IMR-90 (cell line): ENCODE results near the gene RAP1GAP. TPM values are rescaled to one million over a fixed set of nuclear protein-coding genes. Genes with fewer than 3 reads are reported as not detected.

Experiments used
- ATAC-seq: fragments of 200-7000 bp; cut with Tn5 transposase; 2 replicates; pipeline ENCODE4 v1.9.1; 2020; ENCODE audit warnings: low read depth, mild to moderate bottlenecking, moderate library complexity
- BruUV-seq: library from RNA; stranded (reverse); fragments of 400-500 nt; replicated peaks from 2 replicates; lab custom pipeline; 2021; lab: Mats Ljungman, UMichigan
- CTCF ChIA-PET: fragments of 300-600 bp; formaldehyde crosslinking; extraction: SDS; loops from one replicate; lab custom pipeline; 2021; ENCODE audit warnings: antibody characterized with exemption; lab: Yijun Ruan, JAX
- POLR2A ChIA-PET: fragments of 300-600 bp; sonication (Branson Sonifier 250); formaldehyde crosslinking; loops from one replicate; lab custom pipeline; 2022; ENCODE audit warnings: antibody characterized with exemption; ENCODE audit not compliant: unreplicated experiment; lab: Charles Lee
- DNase-seq: peaks from one replicate; pipeline ENCODE4 v3.0.0; 2013
- H2AFZ ChIP-seq: replicated peaks from 2 replicates; pipeline ENCODE3; 2013; ENCODE audit warnings: low read length, mild to moderate bottlenecking; ENCODE audit not compliant: poor library complexity
- H2AK5ac ChIP-seq: 2 replicates; pipeline ENCODE4 v1.6.1; 2013; ENCODE audit warnings: low read depth, low read length, inconsistent platforms
- H2AK9ac ChIP-seq: replicated peaks from 2 replicates; pipeline ENCODE3; 2013; ENCODE audit warnings: mild to moderate bottlenecking, low read depth, low read length, moderate library complexity; ENCODE audit not compliant: poor library complexity
- H2BK120ac ChIP-seq: 2 replicates; pipeline ENCODE4 v1.6.1; 2013; ENCODE audit warnings: low read depth, low read length, inconsistent platforms
- H2BK15ac ChIP-seq: 3 replicates; pipeline ENCODE4 v1.6.1; 2013; ENCODE audit warnings: low read depth, low read length, inconsistent platforms
- H2BK20ac ChIP-seq: 2 replicates; pipeline ENCODE4 v1.6.1; 2013; ENCODE audit warnings: low read depth, mild to moderate bottlenecking, inconsistent platforms, low read length, moderate library complexity
- H2BK5ac ChIP-seq: 2 replicates; pipeline ENCODE4 v1.6.1; 2013; ENCODE audit warnings: mild to moderate bottlenecking, low read depth, low read length, inconsistent platforms; ENCODE audit not compliant: poor library complexity, severe bottlenecking
- H3K14ac ChIP-seq: replicated peaks from 2 replicates; pipeline ENCODE4 v1.6.1; 2013; ENCODE audit warnings: low read depth, low read length, inconsistent platforms
- H3K18ac ChIP-seq: 2 replicates; pipeline ENCODE4 v1.6.1; 2013; ENCODE audit warnings: low read depth, low read length, control low read depth
- H3K23ac ChIP-seq: 2 replicates; pipeline ENCODE4 v1.6.1; 2013; ENCODE audit warnings: low read depth, low read length, inconsistent platforms
- H3K27ac ChIP-seq: 2 replicates; pipeline ENCODE4 v1.5.1; 2013; ENCODE audit warnings: mild to moderate bottlenecking, control low read depth, low read length; ENCODE audit not compliant: insufficient read depth
- H3K27me3 ChIP-seq: 2 replicates; pipeline ENCODE4 v1.6.1; 2013; ENCODE audit warnings: low read length; ENCODE audit not compliant: control insufficient read depth, insufficient read depth
- H3K36me3 ChIP-seq: 2 replicates; pipeline ENCODE4 v1.6.1; 2013; ENCODE audit warnings: low read length, mixed read lengths; ENCODE audit not compliant: control insufficient read depth, insufficient read depth
- H3K4ac ChIP-seq: 2 replicates; pipeline ENCODE4 v1.6.1; 2013; ENCODE audit warnings: low read depth, low read length, inconsistent platforms
- H3K4me1 ChIP-seq: 2 replicates; pipeline ENCODE4 v1.6.1; 2013; ENCODE audit warnings: low read length, mixed read lengths; ENCODE audit not compliant: control insufficient read depth, insufficient read depth
- H3K4me2 ChIP-seq: 2 replicates; pipeline ENCODE4 v1.6.1; 2013; ENCODE audit warnings: low read depth, mild to moderate bottlenecking, control low read depth, low read length, moderate library complexity
- H3K4me3 ChIP-seq: 2 replicates; pipeline ENCODE4 v1.5.1; 2013; ENCODE audit warnings: low read depth, mild to moderate bottlenecking, control low read depth, low read length, moderate library complexity; ENCODE audit not compliant: insufficient read depth
- H3K56ac ChIP-seq: 2 replicates; pipeline ENCODE4 v1.6.1; 2013; ENCODE audit warnings: low read length, inconsistent platforms; ENCODE audit not compliant: insufficient read depth; ENCODE audit errors: extremely low read depth
- H3K79me1 ChIP-seq, 2 experiments: 2 replicates each; pipeline ENCODE4 v1.6.1; 2013; ENCODE audit warnings: low read length in 2 of 2, inconsistent platforms in 1 of 2, low read depth in 1 of 2
- H3K9ac ChIP-seq: 2 replicates; pipeline ENCODE4 v1.6.1; 2013; ENCODE audit warnings: low read depth, low read length, control low read depth
- H3K9me1 ChIP-seq: 2 replicates; pipeline ENCODE4 v1.6.1; 2013; ENCODE audit warnings: low read length, inconsistent platforms; ENCODE audit not compliant: insufficient read depth
- H3K9me3 ChIP-seq: 2 replicates; pipeline ENCODE4 v1.6.1; 2013; ENCODE audit warnings: low read length; ENCODE audit not compliant: control insufficient read depth, insufficient read depth
- H4K20me1 ChIP-seq: 2 replicates; pipeline ENCODE4 v1.6.1; 2013; ENCODE audit warnings: low read length, inconsistent platforms; ENCODE audit not compliant: insufficient read depth
- H4K5ac ChIP-seq: 2 replicates; pipeline ENCODE4 v1.6.1; 2013; ENCODE audit warnings: mild to moderate bottlenecking, low read depth, low read length, control low read depth
- H4K8ac ChIP-seq, 2 experiments: 2 replicates each; pipeline ENCODE4 v1.6.1; 2013; ENCODE audit warnings: low read depth in 2 of 2, low read length in 2 of 2, control low read depth in 1 of 2, inconsistent platforms in 1 of 2
- H4K91ac ChIP-seq: 2 replicates; pipeline ENCODE4 v1.6.1; 2013; ENCODE audit warnings: low read depth, low read length, inconsistent platforms; ENCODE audit not compliant: insufficient read depth
- BHLHE40 ChIP-seq: fragments of 150-350 bp; IDR thresholded peaks from 2 replicates; pipeline ENCODE4 v1.6.1; 2016; ENCODE audit warnings: mild to moderate bottlenecking, low read depth, low read length
- CEBPB ChIP-seq: IDR thresholded peaks from 2 replicates; pipeline ENCODE4 v1.6.1; 2012; ENCODE audit warnings: low read depth, low read length, improper control_type of control experiment
- FOS ChIP-seq: fragments of 150-350 bp; IDR thresholded peaks from 2 replicates; pipeline ENCODE4 v1.6.1; 2016; ENCODE audit warnings: low read depth, low read length
- MAFK ChIP-seq: IDR thresholded peaks from 2 replicates; pipeline ENCODE4 v1.6.1; 2012; ENCODE audit warnings: low read depth, low read length, improper control_type of control experiment
- MAZ ChIP-seq: IDR thresholded peaks from 2 replicates; pipeline ENCODE4 v1.6.1; 2012; ENCODE audit warnings: low read depth, mild to moderate bottlenecking, low read length, improper control_type of control experiment, moderate library complexity, borderline replicate concordance
- MXI1 ChIP-seq: IDR thresholded peaks from 2 replicates; pipeline ENCODE4 v1.6.1; 2012; ENCODE audit warnings: low read depth, mild to moderate bottlenecking, low read length, moderate library complexity, borderline replicate concordance
- NFE2L2 ChIP-seq: fragments of 150-350 bp; IDR thresholded peaks from 2 replicates; pipeline ENCODE4 v1.6.1; 2016; ENCODE audit warnings: low read depth, mild to moderate bottlenecking, low read length
- POLR2A ChIP-seq: IDR thresholded peaks from 2 replicates; pipeline ENCODE4 v1.6.1; 2012; ENCODE audit warnings: mild to moderate bottlenecking, low read depth, low read length
- RAD21 ChIP-seq: IDR thresholded peaks from 2 replicates; pipeline ENCODE4 v1.6.1; 2012; ENCODE audit warnings: low read length, improper control_type of control experiment
- RCOR1 ChIP-seq: IDR thresholded peaks from 2 replicates; pipeline ENCODE4 v1.6.1; 2012; ENCODE audit warnings: mild to moderate bottlenecking, low read length, improper control_type of control experiment; ENCODE audit not compliant: insufficient replicate concordance
- RFX5 ChIP-seq: IDR thresholded peaks from 2 replicates; pipeline ENCODE4 v1.8.0; 2012; ENCODE audit warnings: low read depth, mild to moderate bottlenecking, low read length, moderate library complexity
- SMC3 ChIP-seq: fragments of 150-350 bp; IDR thresholded peaks from 2 replicates; pipeline ENCODE4 v1.6.1; 2016; ENCODE audit warnings: low read depth, mild to moderate bottlenecking, antibody characterized with exemption, low read length, moderate library complexity
- WGBS, 2 experiments: methylation state at CpG; one replicate each; pipeline versions ENCODE4 v1.1.5 to v1.1.7; 2013; ENCODE audit warnings: missing lambda C conversion rate in 2 of 2; ENCODE audit not compliant: insufficient read length in 1 of 2; ENCODE audit errors: extremely low coverage in 2 of 2; 5-methylcytosine and 5-hydroxymethylcytosine counted together
- dilution Hi-C: fragments of 300-500 bp; cut with HindIII; formaldehyde crosslinking; loops from one replicate; pipeline ENCODE4 v1.14.3; 2018; ENCODE audit warnings: low sequenced_read_pairs; ENCODE audit not compliant: unreplicated experiment
- in situ Hi-C: fragments of 300-500 bp; cut with MboI; formaldehyde crosslinking; loops from 3 replicates; pipeline ENCODE4 v1.14.3; 2019; ENCODE audit warnings: low sequenced_read_pairs, inconsistent platforms, mixed read lengths
- intact Hi-C: fragments of 100-400 bp; cut with micrococcal nuclease; formaldehyde crosslinking; loops from 2 replicates; pipeline ENCODE4 v1.10.0; 2022
- polyA plus RNA-seq, 3 experiments: library from polyadenylated mRNA; depleted of rRNA; stranded (reverse); fragments of >200 nt; gene quantifications; 2 replicates each; pipeline ENCODE4 v1.2.3, GENCODE V29; 2012; ENCODE audit warnings: low replicate concordance in 1 of 3
- total RNA-seq: library from RNA; depleted of rRNA; stranded (reverse); fragments of >200 nt; gene quantifications from 2 replicates; pipeline ENCODE4 v1.2.3, GENCODE V29; 2012
- TF ChIP-seq, protein P1 (sequence below): fragments of 150-350 bp; IDR thresholded peaks from 2 replicates; pipeline ENCODE4 v1.6.1; 2017; ENCODE audit warnings: mild to moderate bottlenecking, antibody characterized with exemption, low read length, low read depth
- TF ChIP-seq, protein P2 (sequence below): fragments of 150-350 bp; IDR thresholded peaks from 2 replicates; pipeline ENCODE4 v1.6.1; 2016; ENCODE audit warnings: low read depth, mild to moderate bottlenecking, low read length, moderate library complexity, borderline replicate concordance
- TF ChIP-seq, protein P3 (sequence below): conservative IDR thresholded peaks from 2 replicates; pipeline ENCODE4 v1.5.1; 2012; ENCODE audit warnings: mild to moderate bottlenecking, low read depth, low read length, improper control_type of control experiment

Gene RAP1GAP
- total and polyA plus RNA-seq, 2 of the 4 experiments (the other 2 are of a cell fraction): under 0.01 to 0.10 TPM

DNA sequence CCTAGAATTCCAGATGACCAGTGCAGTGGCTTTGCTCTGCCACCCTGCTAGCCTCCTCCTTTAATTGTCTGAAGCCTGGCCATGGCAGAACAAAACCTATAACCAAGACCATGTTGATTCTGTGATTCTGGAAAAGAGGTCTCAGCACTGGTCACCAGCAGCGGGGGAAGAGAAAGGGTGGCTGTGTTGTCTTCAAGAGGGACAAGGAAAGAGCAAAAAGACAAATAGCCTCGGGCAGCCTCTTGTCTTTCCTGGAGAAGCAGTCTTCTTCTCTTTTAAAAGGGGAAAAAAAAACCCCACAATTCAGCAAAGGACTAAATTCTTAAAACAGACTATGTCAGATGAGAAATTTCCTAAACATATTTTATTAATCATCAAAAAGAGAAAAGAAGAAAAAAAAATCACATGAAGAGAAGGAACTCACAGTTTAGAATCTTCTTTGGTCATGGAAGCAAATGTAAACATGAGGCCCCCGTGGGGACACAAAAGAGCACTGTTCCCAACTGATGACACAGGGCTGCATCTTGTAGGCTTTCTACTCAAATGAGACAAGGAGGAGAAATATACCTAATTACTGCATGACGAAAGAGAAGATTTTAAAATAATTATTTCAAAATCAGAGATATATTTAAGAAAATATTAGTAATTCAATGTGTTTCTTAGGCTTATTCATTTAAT is 36.3 kb upstream of the RAP1GAP start:
- Histone ChIP-seq H3K4me3 (no peak overlapping the region), H2AK9ac (peak overlapping the region; percentile 62)
- no TSS peak for BruUV-seq
- TF ChIP-seq RFX5 (no peak), MAZ (no peak), SMC3 (no peak), POLR2A (no peak), NFE2L2 (no peak), FOS (no peak), MAFK (no peak), RCOR1 (no peak), MXI1 (no peak), BHLHE40 (no peak), CEBPB (no peak), RAD21 (no peak)
- TF ChIP-seq, protein P1, sequence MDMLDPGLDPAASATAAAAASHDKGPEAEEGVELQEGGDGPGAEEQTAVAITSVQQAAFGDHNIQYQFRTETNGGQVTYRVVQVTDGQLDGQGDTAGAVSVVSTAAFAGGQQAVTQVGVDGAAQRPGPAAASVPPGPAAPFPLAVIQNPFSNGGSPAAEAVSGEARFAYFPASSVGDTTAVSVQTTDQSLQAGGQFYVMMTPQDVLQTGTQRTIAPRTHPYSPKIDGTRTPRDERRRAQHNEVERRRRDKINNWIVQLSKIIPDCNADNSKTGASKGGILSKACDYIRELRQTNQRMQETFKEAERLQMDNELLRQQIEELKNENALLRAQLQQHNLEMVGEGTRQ: no peak
- TF ChIP-seq, protein P2, sequence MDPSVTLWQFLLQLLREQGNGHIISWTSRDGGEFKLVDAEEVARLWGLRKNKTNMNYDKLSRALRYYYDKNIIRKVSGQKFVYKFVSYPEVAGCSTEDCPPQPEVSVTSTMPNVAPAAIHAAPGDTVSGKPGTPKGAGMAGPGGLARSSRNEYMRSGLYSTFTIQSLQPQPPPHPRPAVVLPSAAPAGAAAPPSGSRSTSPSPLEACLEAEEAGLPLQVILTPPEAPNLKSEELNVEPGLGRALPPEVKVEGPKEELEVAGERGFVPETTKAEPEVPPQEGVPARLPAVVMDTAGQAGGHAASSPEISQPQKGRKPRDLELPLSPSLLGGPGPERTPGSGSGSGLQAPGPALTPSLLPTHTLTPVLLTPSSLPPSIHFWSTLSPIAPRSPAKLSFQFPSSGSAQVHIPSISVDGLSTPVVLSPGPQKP: no peak
- TF ChIP-seq, protein P3, sequence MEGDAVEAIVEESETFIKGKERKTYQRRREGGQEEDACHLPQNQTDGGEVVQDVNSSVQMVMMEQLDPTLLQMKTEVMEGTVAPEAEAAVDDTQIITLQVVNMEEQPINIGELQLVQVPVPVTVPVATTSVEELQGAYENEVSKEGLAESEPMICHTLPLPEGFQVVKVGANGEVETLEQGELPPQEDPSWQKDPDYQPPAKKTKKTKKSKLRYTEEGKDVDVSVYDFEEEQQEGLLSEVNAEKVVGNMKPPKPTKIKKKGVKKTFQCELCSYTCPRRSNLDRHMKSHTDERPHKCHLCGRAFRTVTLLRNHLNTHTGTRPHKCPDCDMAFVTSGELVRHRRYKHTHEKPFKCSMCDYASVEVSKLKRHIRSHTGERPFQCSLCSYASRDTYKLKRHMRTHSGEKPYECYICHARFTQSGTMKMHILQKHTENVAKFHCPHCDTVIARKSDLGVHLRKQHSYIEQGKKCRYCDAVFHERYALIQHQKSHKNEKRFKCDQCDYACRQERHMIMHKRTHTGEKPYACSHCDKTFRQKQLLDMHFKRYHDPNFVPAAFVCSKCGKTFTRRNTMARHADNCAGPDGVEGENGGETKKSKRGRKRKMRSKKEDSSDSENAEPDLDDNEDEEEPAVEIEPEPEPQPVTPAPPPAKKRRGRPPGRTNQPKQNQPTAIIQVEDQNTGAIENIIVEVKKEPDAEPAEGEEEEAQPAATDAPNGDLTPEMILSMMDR: no peak

More for the DNA sequence above, 36.3 kb upstream of the RAP1GAP start:
- Histone ChIP-seq H4K91ac (no peak overlapping the region), H3K9me3 (no peaks in the 10 kb centered on the region), H4K20me1 (peaks cover 7% of the 10 kb centered on the region; the same call in 1 of the 2 replicates), H3K9me1 (no peaks in the 10 kb centered on the region; the same call in 1 of the 2 replicates), H3K18ac (no peak overlapping the region), H3K23ac (no peak overlapping the region), H3K4me2 (no peak overlapping the region), H2BK15ac (no peak overlapping the region), H3K27ac (0 out of 2 replicates have a peak overlapping the region, but pooled peaks have one; percentile 33), H3K4me1 (peaks cover 10% of the 10 kb centered on the region), H3K36me3 (peaks cover 20% of the 10 kb centered on the region), H4K5ac (no peak overlapping the region), H2BK5ac (peak overlapping the region; percentile 5), H3K14ac (no peak overlapping the region), H2BK20ac (no peak overlapping the region), H2AK5ac (no peak overlapping the region), H2AFZ (no peak overlapping the region), H3K56ac (no peak overlapping the region), H3K9ac (no peak overlapping the region), H3K27me3 (no peaks in the 10 kb centered on the region), H2BK120ac (no peak overlapping the region), H3K79me1 (peaks cover 15 to 48% of the 10 kb centered on the region in 2 experiments; a peak in 3 of 4 replicates), H3K4ac (no peak overlapping the region), H4K8ac (no peak overlapping the region)
- dilution Hi-C loops: no loop called here
- intact Hi-C loops: loop anchor here (5.0 to 10.0 kb wide), 2 partner anchors 37 to 259 kb away; no protein-coding TSS in a partner anchor
- DNase-seq (no peak), ATAC-seq (no peak)
- CTCF ChIA-PET: no interaction called here
- POLR2A ChIA-PET: no interaction called here
- no CpG with 5 or more reads among the region's 4 CpGs for WGBS, 2 experiments
- in situ Hi-C loops: loop anchor here (25.0 kb wide), 1 partner anchor 257 kb away; no protein-coding TSS in a partner anchor
